LNCaP clone FGC (cell line): ENCODE measurements around the gene VDR.

Source experiments
- DNase-seq: peaks from one replicate; pipeline ENCODE4 v3.0.0-alpha.2; 2011; ENCODE audit warnings: low read depth
- H3K4me3 ChIP-seq: 2 replicates; pipeline ENCODE4 v1.5.1; 2011; ENCODE audit warnings: mild to moderate bottlenecking, low read depth, low read length, control low read depth
- TF ChIP-seq, protein P1 (sequence below): IDR thresholded peaks from 2 replicates; pipeline ENCODE4 v1.5.1; 2012; ENCODE audit warnings: mild to moderate bottlenecking; ENCODE audit not compliant: control insufficient read depth, insufficient read depth; ENCODE audit errors: extremely low read depth

VDR gene

DNA sequence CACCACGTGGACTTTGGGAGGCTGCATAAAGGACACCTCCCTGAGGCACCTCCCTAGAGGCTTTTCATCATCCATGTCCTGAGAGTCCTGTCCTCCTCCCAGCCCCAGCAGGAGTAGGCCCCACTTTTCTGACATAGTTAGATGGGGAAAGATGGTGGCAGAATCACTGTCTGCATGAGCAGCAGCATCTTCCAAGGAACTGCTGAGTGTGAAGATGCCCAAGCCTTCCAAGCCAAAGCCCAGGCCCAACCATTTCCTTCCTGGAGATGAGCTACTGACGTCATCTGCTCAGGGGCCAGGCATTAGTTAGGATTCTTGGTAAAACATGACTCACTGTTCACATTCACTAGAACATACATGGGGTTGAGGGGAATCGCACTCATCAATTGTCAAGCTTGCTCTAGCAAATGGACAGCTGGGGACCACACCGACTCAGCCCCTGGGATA lies 37.3 kb downstream of the VDR start:
- no peak for DNase-seq
- no peak overlapping the region for H3K4me3 ChIP-seq
- TF ChIP-seq, protein P1, sequence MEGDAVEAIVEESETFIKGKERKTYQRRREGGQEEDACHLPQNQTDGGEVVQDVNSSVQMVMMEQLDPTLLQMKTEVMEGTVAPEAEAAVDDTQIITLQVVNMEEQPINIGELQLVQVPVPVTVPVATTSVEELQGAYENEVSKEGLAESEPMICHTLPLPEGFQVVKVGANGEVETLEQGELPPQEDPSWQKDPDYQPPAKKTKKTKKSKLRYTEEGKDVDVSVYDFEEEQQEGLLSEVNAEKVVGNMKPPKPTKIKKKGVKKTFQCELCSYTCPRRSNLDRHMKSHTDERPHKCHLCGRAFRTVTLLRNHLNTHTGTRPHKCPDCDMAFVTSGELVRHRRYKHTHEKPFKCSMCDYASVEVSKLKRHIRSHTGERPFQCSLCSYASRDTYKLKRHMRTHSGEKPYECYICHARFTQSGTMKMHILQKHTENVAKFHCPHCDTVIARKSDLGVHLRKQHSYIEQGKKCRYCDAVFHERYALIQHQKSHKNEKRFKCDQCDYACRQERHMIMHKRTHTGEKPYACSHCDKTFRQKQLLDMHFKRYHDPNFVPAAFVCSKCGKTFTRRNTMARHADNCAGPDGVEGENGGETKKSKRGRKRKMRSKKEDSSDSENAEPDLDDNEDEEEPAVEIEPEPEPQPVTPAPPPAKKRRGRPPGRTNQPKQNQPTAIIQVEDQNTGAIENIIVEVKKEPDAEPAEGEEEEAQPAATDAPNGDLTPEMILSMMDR: no peak

DNA sequence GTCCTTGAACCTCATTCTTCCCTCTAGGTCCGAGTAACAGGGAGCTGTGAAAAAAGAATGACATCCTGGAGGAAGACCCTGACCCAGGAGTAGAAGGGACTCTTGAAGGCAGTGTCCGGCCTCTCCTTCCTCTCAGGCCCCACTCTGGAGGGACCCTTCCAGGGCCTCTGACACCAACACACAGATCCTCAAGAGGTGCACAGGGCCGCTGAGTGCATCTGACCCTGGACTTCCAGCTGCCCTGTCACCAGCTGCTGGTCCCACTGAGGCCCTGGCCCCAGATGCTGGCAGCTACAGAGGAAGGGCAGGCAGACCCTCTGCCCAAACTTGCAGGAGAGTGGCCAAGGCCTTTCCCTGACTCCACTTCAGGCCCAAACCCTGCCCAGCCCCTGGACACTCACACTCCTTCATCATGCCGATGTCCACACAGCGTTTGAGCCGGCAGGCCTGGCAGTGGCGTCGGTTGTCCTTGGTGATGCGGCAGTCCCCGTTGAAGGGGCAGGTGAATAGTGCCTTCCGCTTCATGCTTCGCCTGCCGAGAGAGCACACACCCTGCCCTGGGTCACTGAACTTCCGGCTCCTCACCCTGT lies 40.1 kb downstream of the VDR start:
- TF ChIP-seq, protein P1: no peak
- H3K4me3 ChIP-seq: no peak overlapping the region
- no peak for DNase-seq

DNA sequence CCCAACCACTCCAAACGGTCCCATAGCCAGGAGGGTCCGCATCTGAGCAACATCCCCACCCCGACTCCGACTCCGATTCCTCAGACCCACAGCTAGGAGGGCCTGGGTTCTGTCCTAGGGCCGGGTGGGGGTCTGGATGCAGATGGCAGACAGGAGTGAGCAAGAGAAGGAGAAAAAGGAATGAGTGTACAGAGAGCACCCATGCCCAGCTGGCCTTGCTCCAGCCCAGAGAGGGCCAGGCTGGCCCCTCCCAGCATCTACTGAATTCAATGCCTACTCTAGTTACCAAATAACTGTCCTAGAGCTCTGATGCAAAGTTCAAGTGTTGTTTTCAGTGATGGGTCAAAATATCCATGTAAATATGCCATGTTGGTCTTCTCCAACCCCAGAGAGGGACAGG lies 40.8 kb downstream of the VDR start:
- TF ChIP-seq, protein P1: no peak
- H3K4me3 ChIP-seq: no peak overlapping the region
- no peak for DNase-seq

GRCh38 chr12:47863467-47863866 lies 41.3 kb downstream of the VDR start:
- H3K4me3 ChIP-seq: no peak overlapping the region
- TF ChIP-seq, protein P1: no peak
- DNase-seq: no peak

- DNase-seq: no peak
- TF ChIP-seq, protein P1: no peak
- no peak overlapping the region for H3K4me3 ChIP-seq
Measured at GRCh38 chr12:47862881-47863280, 41.9 kb downstream of the VDR start.

DNA sequence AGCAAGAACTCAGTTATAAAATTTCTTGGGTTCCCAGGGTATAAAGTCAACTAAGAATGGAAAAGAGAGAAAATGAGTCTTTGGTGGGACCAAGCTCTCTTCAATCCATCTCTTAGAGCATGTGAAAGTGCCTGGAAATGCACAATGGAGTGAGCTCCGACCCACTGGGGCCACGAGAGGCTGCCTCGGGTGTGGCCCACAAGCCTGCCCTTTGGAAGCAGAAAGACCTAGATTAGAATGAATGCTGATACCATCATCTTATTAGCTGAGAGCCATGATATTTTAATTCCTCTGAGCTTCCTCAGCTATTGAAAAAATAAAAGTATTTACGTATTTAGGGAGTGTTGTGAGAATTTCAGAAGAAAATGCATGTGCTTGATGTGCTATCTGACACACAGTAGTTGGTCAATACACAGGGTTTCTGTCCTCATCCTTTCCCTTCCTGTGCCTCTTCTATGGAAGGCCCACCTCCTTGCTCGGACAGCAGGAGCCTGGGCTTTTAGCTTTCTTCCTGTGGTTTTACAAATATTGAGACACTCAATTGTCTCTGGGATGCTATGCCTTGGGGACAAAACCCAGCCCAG lies 42.5 kb downstream of the VDR start:
- no peak for DNase-seq
- TF ChIP-seq, protein P1: no peak
- no peak overlapping the region for H3K4me3 ChIP-seq

DNA sequence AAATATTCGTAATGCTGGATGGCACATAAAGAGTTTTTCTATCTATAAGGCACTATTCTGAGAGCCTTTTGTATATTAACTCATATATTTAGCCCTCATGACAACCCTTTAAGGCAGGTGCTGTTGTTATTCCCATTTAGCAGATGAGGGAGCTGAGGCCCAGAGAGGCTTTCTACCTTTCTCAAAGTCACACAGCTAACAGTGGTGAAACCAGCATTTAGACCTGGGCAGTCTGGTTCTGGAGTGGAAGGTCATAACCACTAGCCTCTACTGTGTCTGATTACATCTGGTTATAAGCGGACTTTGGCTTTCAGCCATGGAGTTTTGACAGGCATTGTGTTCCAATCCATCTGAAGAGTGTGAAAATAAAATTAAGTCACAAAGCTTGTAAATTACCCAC lies 43.9 kb downstream of the VDR start:
- TF ChIP-seq, protein P1: no peak
- no peak for DNase-seq
- no peak overlapping the region for H3K4me3 ChIP-seq
